GM12874 (cell line): ENCODE measurements around the gene SH2D2A.
A peak's percentile ranks its signal among the peaks of the same experiment; 100 is the strongest.

ENCODE experiments used
- TF ChIP-seq, protein P1 (sequence below): IDR thresholded peaks from 2 replicates; pipeline ENCODE4 v1.5.1; 2011; ENCODE audit warnings: low read depth, mild to moderate bottlenecking, control low read depth, low read length, moderate library complexity; ENCODE audit not compliant: insufficient read depth

The SH2D2A gene

DNA sequence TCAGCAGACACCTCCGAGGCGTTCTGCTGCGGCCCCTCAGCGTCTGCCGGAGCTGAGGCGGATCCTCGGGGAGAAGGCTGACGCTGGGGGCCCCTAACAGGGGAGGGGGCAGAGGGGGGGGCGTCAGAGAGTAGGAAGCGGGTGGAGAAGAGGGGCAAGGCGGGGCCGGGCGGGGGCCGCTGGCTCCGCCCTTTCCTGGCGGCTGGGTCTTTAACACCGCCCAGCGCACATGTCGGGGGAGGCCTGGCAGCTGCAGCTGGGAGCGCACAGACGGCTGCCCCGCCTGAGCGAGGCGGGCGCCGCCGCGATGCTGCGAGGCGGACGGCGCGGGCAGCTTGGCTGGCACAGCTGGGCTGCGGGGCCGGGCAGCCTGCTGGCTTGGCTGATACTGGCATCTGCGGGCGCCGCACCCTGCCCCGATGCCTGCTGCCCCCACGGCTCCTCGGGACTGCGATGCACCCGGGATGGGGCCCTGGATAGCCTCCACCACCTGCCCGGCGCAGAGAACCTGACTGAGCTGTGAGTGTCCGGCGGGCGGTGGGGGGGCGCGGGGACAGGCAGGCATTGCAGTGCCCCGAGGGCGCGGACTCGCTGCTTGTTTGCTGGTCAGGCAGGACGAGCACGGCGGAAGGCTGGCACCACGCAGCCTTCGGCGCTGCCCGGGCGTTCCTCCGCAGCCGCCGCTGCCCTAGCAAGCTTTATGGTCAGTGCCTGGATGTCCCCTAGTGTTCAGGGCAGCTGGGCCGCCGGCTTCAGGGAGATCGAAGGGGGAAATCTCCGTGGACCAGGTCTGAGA lies 44.2 kb upstream of the SH2D2A start, which contains the start of gene NTRK1:
NTRK1 (plus strand) TSS at position 238 of the 796 bp plus-strand sequence; CDS start at position 308, 70 bp downstream.
- TF ChIP-seq, protein P1, sequence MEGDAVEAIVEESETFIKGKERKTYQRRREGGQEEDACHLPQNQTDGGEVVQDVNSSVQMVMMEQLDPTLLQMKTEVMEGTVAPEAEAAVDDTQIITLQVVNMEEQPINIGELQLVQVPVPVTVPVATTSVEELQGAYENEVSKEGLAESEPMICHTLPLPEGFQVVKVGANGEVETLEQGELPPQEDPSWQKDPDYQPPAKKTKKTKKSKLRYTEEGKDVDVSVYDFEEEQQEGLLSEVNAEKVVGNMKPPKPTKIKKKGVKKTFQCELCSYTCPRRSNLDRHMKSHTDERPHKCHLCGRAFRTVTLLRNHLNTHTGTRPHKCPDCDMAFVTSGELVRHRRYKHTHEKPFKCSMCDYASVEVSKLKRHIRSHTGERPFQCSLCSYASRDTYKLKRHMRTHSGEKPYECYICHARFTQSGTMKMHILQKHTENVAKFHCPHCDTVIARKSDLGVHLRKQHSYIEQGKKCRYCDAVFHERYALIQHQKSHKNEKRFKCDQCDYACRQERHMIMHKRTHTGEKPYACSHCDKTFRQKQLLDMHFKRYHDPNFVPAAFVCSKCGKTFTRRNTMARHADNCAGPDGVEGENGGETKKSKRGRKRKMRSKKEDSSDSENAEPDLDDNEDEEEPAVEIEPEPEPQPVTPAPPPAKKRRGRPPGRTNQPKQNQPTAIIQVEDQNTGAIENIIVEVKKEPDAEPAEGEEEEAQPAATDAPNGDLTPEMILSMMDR: no peak

DNA sequence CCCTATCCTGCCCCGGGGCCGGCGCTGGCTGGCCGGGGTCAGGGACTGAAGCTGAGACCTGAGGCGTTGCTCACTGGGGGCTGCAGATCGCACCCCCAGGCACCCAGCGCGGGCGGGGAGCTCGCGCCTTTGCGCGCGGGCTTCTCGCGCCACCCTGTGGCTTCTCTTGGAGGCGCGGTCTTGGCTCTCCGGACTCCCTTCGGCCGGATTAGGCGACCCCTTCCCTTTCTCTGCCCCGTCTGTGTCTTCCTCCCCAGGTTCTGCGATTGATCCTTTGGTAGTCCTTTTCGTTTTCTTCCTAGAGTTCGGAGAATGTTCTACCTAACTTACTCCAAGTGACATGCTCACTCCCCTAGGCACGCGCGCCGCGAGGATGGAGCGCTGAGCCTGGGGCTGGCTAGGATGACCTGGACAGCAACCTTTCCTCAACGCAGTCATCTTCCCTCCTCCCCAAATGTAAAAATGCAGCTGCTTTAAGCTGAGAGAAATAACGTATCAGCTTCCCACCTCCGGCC lies 43.5 kb upstream of the SH2D2A start:
- TF ChIP-seq, protein P1: peak; percentile 93

DNA sequence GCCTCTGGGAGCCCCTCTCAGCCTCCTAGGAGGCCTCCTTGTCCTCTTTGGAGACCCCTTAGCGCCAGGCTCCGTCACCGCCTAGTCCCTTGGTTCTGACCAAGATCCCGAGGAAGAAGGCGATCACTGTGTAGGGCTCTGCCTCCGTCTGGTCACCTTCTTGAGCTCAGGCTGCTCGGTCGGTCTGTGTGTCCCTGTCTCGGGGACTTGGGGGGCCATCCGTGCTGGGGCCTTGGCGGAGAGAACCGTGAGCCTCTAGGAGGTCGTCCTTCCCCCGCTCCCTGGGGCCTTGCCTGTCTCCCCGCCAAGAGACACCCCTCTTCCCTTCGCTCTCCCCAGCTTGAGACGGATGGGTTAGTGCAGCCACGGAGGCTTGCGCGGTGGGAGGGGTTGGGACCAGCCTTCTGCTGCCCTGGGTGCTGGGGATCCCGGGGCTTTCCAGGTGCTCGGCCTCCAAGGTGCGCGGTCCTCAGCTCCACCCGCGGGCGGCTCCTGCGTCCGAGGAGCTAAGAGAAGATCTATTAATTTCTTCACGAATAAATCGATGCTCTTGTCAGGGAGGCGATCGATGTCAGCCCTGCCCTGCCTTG lies 43.0 kb upstream of the SH2D2A start:
- TF ChIP-seq, protein P1: no peak

DNA sequence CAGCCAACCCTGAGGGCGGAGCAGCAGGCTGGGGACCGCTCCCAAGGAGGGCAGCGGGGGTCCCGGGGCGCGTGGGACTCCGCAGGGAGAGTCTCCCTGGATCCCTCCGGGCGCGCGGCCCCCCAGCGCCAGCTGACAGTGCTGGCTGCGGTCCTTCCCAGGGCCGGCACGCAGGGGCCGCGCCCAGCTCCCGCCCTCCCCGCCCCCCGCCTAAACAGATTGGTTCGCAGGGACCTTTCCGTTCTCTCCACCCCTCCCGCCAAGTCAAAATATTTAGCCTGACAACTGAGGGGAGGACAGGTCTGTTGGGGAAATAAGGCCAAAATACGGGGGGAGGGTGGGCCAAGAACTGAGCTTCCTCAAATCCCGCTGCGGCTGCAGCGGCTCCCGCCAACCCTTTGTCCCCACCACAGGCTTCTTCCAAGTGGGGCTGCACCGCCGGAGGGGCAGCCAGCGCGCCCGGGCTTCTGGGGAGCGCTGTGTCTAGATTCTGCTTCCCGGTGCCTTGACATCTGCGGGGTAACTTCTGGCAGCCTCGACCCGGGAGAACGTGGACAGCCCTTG lies 42.4 kb upstream of the SH2D2A start, which contains the start of gene INSRR:
INSRR (minus strand) TSS at position 159 of the 564 bp plus-strand sequence. CDS start 496 bp downstream, outside the sequence.
- TF ChIP-seq, protein P1: no peak

DNA sequence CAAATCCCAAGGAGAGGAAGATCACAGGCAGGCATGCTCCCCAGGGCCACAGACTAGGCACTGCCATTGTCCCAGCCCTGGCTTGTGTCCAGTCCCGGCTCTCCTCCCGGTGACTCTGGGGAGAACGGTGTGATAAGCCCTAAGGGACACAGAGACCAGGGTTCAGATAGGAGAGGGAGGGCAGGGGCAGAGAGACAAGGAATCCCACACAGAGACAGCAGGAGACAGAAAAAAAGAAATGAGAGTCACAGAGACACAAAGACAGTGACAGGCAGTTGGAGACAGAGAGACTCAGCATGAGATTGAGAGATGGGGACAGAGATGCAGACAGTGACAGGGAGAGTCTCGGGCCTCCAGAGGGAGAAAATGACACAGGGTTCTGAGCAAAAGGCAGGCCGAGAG lies 41.9 kb upstream of the SH2D2A start:
- TF ChIP-seq, protein P1: no peak

DNA sequence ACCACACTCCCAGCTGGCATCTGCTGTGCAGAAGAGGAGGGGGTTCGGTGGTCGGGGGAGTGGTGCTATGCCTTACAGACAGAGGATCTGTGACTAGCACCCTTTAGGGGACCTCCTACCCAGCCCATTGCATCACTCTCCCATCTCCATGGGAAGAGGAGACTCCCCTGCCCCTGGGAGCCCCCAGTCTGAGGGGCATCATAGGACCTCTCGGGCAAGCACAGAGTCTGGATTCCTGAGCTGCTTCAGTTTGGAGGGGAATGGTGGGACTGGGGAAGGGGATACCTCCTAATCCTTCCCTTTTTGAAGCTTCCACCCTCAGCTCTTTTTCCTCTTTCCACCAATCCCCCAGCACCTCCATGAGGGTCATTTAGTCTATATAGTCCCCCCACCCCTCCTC lies 40.9 kb upstream of the SH2D2A start:
- TF ChIP-seq, protein P1: no peak

DNA sequence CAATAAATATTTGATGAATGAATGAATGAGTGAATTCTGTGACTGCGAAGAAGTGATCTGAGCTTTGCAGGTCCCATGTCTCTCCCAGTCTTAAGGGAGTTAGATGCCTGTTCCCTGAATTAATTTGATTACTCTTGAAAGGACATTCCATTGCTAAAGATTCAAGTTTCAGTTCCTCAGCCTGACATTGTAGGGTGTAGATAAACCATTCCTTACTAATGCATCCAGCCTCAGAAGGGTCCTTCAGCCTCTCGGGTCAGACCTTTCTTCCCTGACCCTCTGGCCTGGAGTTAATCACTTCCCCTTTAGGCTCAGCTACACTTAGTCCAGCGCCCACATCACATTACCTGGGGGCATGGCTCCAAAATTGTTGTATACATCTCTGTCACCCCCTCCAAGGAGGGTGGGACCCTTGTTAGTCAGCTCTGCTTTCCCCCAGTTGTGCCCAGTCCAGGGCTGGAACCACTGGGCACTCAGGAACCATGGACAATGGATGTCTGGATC lies 39.7 kb upstream of the SH2D2A start:
- TF ChIP-seq, protein P1: no peak
